GM19395 (cell line): Measurements from ENCODE around the gene GFPT2.

ENCODE experiments used
- ATAC-seq: cut with Tn5 transposase; IDR thresholded peaks from one replicate; pipeline ENCODE4 v1.9.1; 2021; ENCODE audit warnings: mild to moderate bottlenecking, moderate library complexity; ENCODE audit not compliant: unreplicated experiment

Gene GFPT2

DNA sequence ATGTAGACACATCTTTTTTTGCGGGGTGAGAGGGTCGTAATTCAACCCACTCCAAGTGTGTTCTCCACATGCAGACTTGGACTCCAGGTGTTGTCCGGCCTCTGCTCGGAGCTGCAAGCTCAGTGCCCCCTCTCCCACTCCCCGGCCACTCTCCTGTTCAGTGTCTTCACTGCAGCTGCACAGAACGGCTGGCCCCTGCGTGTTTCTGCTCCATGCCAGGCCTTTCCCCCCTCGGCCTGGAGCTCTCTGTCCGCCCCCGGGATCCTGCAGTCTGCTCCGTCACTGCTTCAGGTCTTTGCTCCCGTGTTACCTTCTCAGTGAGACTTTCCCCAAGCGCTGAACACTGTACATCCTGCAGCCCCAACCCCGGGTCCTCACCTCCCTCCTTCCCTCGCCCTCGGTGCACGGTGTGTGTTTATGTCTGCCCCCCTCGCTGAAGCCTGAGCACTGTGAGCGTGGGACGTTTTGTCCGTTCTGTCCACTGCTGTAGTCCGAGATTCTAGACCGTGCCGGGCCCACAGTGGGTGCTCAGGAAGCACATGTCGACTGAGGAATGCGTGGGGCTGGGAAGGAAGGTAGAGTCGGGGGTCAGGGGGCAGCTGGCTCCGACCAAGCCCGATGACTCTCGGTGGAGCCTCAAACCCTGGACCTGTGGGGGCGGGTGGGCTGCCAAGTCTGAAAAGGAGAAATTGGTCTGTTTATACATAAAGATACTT is 26.4 kb upstream of the GFPT2 start:
- ATAC-seq, result no peak

GRCh38 chr5:180378438-180379344 is 25.6 kb upstream of the GFPT2 start:
- no peak for ATAC-seq

- ATAC-seq, result no peak
These were observed 24.5 kb upstream of the GFPT2 start for GRCh38 chr5:180377556-180378197.

DNA sequence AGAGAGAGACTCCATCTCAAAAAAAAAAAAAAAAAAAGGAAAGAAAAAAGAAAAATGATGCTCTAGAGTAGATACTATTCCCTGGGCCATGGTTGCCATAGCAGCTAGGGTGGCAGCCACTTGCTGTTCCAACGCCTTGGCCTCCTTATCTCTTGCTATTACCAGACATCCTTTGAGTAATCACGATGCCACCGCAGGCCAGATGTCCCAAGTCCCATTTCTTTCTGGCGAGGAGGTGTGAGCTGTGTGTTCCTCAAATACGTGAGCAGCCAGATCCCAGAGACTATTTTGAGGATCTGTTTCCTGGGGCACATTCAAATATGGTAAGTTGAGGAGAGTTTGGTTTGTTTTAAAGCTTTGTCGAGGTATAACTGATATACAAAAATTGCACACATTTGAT is 23.4 kb upstream of the GFPT2 start:
- ATAC-seq, result no peak

DNA sequence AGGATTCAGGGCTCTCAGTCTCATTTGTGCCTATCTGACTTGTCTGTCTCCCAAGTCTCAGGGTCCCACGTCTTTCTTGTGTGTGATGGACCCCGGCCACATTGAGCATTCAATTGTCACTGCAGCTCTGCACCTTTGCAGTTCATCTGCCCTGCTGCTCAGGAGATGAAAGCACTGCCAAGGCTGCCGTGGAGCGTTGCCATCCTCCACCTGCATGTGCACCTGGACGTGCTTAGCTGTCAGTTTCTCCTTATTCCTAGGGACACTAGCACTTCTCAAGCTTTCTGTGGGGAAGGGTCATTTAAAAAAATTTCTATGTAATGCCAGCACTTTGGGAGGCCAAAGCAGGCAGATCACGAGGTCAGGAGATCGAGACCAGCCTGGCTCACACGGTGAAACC is 22.8 kb upstream of the GFPT2 start:
- ATAC-seq, result no peak

DNA sequence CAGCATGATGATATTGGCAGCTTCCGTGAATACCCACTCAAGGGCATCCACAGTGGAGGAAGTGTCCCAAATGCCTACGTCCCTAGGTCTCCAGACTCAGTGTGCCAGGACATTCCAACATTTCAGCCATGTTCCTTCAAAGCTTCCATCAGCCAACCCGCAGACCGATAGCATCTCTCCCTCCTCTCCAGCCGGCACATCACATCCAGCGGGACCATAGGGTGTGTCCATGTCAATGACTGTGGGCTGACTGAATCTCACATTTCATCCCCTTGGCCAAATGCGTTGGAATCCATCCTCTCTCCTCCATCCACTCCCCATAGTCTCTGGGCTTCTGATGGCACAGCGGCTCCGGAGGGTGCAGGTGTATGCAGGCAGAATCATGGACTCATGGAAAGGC is 22.2 kb upstream of the GFPT2 start:
- ATAC-seq, result no peak

DNA sequence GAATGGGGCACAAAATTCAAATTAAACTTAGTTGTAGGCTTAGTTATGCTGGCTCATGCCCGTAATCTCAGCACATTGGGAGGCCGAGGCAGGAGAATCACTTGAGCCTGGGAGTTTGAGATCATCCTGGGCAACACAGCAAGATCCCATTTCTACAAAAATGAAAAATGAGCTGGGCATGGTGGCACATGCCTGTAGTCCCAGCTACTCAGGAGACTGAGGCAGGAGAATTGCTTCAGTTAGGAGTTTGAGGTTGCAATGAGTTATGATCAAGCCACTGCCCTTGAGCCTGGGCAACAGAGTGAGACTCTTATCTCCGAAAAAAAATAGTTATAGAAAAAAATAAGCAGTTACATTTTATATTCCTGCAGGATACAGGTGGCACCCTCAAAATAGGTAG is 20.7 kb upstream of the GFPT2 start:
- ATAC-seq, result no peak

- no peak for ATAC-seq
These were observed 20.3 kb upstream of the GFPT2 start for GRCh38 chr5:180373454-180373853.

DNA sequence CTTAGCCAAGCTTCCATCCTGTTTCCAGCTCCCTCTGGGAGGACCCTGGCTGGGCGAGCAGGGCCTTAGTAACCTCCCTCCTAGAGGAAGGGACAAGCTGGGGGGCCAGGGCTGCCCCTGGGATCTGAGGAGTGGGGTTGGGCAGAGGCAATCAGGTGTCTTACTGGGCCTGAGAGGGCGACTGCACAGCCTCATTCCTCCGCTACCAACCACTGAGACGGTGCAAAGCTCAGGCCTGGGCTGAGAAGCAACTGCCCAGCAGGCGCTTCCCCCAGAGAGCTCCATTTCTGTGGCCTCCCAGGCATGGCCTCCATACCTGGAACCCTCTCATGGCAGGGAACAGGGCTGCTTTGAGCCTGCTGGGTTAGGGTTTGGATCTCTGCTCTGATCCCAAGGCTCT is 18.8 kb upstream of the GFPT2 start:
- no peak for ATAC-seq

- ATAC-seq, result no peak
These were observed 17.9 kb upstream of the GFPT2 start for GRCh38 chr5:180370861-180371641.

DNA sequence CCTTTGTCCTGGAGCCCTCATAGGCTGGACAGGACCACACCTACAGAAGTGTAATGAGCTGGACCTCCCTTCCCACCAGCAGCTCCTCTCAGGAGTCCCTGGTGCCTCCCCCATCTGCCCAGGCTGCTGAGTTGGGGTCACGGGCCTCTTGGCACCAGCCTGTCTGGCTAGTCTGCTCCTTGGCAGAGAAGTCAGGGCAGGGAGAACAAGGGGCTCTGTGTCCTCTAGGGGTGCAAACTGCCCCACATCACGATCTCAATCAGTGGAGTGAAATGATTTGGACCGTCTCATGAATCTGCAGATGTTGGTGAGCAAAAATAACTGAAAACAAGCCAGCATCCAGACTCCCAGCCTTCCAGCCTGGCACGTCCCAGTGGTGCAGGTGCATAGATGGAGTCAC is 14.9 kb upstream of the GFPT2 start:
- ATAC-seq, result no peak

GRCh38 chr5:180367300-180367699 is 14.2 kb upstream of the GFPT2 start:
- ATAC-seq, result no peak

DNA sequence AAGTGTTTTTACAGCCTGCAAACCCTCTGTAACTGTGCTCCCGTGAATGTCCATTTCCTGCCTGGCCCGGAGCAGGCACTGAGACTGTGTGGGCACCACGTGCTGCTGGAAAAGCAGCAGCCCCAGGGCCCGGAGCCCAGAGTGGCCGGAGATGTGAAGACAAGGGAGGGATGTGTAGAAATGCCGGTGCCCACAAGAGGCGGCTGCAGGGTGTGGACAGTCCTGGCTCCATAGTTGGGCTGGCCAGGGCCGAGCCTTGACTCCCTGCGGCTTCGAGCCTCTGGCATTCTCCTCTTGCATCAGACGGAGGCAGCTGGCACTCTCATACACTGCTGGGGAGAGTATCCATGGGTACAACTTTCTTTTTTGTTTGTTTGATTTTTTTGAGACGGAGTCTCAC is 13.2 kb upstream of the GFPT2 start:
- ATAC-seq, result no peak

DNA sequence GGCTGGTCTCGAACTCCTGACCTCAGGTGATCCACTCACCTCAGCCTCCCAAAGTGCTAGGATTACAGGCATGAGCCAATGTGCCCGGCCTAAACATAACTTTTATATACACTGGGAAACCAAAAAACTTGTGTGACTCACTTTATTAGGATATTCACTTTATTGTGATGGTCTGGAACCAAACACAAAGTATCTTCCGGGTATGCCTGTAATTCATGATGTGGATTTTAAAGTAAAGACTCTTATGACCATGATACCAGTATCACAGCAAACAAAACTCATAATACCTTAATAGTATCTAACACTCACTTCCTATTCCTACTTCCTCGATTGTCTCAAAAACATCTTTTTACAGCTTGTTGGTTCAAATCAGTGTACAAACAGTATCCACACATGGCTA is 12.7 kb upstream of the GFPT2 start:
- ATAC-seq, result no peak

DNA sequence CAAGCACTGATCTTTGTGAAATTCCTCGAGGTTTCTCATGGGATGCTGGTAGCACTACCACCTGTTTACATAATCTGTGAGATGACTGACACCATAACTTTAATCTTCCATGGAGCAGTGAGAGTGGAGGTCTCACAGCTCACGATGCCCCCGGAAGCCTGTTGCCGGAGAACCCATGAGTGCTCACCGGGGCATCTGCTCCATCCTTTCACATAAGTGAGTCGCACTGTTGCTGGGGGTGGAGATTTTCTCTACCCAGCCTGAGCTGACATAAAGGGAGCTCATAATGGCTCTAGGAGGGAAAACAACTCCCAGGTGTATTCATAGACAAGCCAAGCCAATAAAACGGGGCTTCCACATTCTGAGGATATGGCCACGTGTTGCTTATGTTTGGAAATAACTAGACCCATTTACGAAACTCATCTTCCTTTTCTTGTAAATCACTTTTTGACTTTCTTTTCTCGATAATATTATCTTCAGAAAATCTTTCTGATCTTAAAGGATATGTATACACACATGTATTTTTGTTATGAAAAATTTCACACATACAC is 11.2 kb upstream of the GFPT2 start:
- ATAC-seq, result no peak

DNA sequence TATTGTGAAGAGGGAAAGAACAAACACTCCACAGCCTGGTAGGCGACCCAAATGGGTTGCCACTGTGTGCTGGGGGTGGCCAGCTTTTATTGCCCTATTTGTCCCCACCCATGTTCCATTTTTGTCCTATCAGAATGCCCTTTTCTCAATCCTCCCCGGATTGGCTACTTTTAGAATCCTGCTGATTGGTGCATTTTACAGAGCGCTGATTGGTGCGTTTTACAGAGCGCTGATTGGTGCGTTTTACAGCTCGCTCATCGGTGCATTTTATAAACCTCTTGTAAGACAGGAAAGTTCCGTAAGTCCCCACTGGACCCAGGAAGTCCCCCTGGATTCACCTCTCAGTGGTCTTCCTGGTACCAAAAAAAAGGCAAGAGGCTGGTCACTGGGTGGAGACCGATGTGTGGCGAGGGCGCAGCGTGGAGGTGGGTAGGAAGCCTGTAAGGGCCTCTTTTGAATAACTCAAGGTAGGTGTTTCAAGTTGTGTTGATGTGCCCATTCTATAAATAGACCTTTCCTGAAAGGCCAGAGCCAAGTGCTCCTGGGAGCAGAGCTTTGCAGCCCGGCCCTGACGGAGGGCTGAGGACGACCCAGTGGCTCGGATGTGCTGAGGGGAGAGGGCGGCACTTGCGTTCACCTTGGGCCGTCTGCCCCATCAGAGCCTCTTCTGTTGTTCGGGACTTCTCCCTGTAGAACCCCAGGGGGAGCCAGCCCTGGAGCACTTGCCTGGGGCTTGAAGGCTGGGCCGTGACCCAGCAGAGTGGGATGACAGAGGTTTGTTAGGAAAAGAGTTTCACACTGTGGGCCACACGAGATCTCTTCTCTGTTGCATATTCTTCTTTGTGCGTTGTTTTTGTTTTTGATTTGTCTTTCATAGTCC is 7.2 kb upstream of the GFPT2 start:
- ATAC-seq, result no peak

DNA sequence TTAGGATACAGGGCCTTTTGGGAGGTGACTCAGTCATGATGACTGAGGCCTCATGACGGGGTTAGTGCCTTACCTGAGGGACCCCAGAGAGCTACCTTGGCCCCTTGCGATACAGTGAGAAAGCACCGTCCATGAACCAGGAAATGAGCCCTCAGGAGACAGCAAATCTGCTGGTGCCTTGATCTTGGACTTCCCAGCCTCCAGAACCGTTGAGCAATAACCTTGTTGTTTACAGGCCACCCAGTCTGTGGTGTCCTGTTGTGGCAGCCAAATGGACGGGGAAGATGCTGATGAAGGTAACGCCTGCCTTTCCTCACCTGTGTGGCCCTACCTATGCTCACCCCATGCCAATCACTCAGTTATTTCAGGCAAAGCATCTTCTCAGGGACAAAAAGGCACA is 5.6 kb upstream of the GFPT2 start:
- no peak for ATAC-seq

- no peak for ATAC-seq
These were observed 5.0 kb upstream of the GFPT2 start for GRCh38 chr5:180358179-180358578.

DNA sequence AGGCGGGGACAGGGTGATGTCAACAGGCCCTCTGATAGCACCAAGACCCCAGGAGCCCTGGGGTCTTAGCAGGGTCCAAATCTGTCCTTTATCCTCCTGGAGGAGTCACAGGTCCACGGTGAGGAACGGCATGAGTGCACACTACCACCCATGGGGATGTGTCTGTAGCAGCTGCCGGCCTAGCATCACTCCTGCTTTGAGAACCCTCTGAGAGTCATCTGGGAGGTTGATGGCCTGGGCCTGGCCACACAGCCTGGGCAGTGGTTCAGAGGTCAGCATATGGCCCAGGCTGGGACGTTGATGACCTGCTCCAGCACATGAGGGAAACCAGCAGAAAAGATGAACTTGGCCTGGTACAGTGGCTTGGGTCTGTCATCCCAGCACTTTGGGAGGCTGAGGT is 1.8 kb upstream of the GFPT2 start:
- ATAC-seq, result no peak

- no peak for ATAC-seq
These were observed 880 bp upstream of the GFPT2 start for GRCh38 chr5:180353980-180354452.
